Effector memory CD8-positive, alpha-beta T cell (primary cell): ENCODE measurements around the gene GLUD1.
"Not testable (repeated sequence)": the region's sequence is repeated elsewhere in the genome, so short reads cannot be mapped to it uniquely, and the experiment has no call there.

ENCODE experiments used
- ATAC-seq: fragments of 150-1000 bp; cut with Tn5 transposase; replicated peaks from 2 replicates; pipeline ENCODE4 v1.10.0; 2021; ENCODE audit warnings: mild to moderate bottlenecking, moderate library complexity
- DNase-seq, 3 experiments: peaks; one replicate each; pipeline ENCODE4 v3.0.0; 2021
- H3K27ac Mint-ChIP-seq, 2 donors: one replicate each; pipeline ENCODE4 v1.8.0; 2022; ENCODE audit warnings: mild to moderate bottlenecking in 2 of 2, mixed read lengths in 2 of 2, moderate library complexity in 2 of 2
- H3K27me3 Mint-ChIP-seq, 2 donors: one replicate each; pipeline ENCODE4 v1.8.0; 2022; ENCODE audit warnings: mixed read lengths in 2 of 2
- H3K36me3 Mint-ChIP-seq: one replicate; pipeline ENCODE4 v1.8.0; 2022; ENCODE audit warnings: mild to moderate bottlenecking, moderate library complexity, mixed read lengths; ENCODE audit not compliant: insufficient read depth
- H3K4me1 Mint-ChIP-seq, 2 donors: one replicate each; pipeline ENCODE4 v1.8.0; 2022; ENCODE audit warnings: low read depth in 2 of 2, mixed read lengths in 2 of 2
- H3K4me3 Mint-ChIP-seq, 2 donors: one replicate each; pipeline ENCODE4 v1.8.0; 2022; ENCODE audit warnings: mild to moderate bottlenecking in 2 of 2, mixed read lengths in 2 of 2, moderate library complexity in 2 of 2
- H3K9me3 Mint-ChIP-seq, 2 donors: one replicate each; pipeline ENCODE4 v1.8.0; 2022; ENCODE audit warnings: mixed read lengths in 2 of 2
- total RNA-seq, 9 experiments: gene quantifications; one replicate each; lab custom pipeline; 2026; lab: John Stamatoyannopoulos, UW

Gene GLUD1
- 136 to 355 (median 202) reads per million in 9 experiments for total RNA-seq

- H3K27me3 Mint-ChIP-seq, result no peaks in the 10 kb centered on the region
- H3K4me1 Mint-ChIP-seq, result peaks cover 33 to 44% of the 10 kb centered on the region in 2 donors
- peak within 1 kb of the TSS; percentile 92 for H3K4me3 Mint-ChIP-seq
- peak within 1 kb of the TSS; percentile 93 to 95 for H3K27ac Mint-ChIP-seq
- H3K36me3 Mint-ChIP-seq, result peaks cover 50% of the 10 kb centered on the region
- H3K9me3 Mint-ChIP-seq, result no peaks in the 10 kb centered on the region
- ATAC-seq (peak; percentile 58), DNase-seq (peak; percentile 81 to 83 (median 82))
Measured at GRCh38 chr10:87094373-87095235, at the start of gene GLUD1, which contains the start of gene SHLD2. GLUD1 (minus strand) TSS chr10:87094843; CDS start chr10:87094769, 74 bp downstream. SHLD2 (plus strand) TSS chr10:87095206; CDS start chr10:87151355, 56,149 bp downstream.

DNA sequence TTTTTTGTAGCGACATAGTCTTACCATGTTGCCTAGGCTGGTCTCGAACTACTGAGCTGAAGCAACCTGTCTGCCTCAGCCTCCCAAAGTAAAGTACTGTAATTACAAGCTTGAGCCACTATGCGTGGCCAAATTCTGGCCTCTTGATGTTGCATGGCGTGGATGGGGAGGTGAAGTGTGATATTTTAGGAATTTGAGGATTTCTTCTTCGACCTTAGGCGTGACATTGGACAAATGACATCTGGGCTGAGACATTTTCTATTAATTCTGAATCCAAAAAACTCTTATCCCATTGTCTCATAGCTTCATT is 48.4 kb upstream of the GLUD1 start:
- H3K27me3 Mint-ChIP-seq, DNase-seq, ATAC-seq, H3K9me3 Mint-ChIP-seq, H3K36me3 Mint-ChIP-seq, H3K27ac Mint-ChIP-seq, H3K4me3 Mint-ChIP-seq, H3K4me1 Mint-ChIP-seq: not testable (repeated sequence)

- not testable (repeated sequence) for ATAC-seq, H3K27ac Mint-ChIP-seq, H3K27me3 Mint-ChIP-seq, DNase-seq, H3K4me3 Mint-ChIP-seq, H3K9me3 Mint-ChIP-seq, H3K4me1 Mint-ChIP-seq, H3K36me3 Mint-ChIP-seq
Measured at GRCh38 chr10:87142230-87143108, 47.8 kb upstream of the GLUD1 start.

DNA sequence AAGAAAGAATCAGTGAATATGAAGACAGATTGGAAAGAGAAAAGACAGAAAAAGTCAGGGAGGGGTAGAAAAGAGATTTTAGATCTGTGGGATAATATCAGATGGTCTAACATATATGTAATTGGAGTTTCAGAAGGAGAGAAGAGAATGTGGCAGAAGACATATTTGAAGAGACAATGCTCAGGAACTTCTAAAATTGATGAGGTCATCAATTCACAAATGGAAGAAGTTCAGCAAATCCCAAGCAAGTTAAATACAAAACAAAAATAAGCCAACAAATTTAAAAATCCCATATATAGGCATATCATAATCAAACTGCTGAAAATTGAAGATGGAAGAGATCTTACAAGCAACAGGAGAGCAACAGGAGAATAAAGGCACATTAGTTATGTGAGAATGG is 42.8 kb upstream of the GLUD1 start:
- not testable (repeated sequence) for H3K4me3 Mint-ChIP-seq, ATAC-seq, H3K9me3 Mint-ChIP-seq, H3K27ac Mint-ChIP-seq, H3K27me3 Mint-ChIP-seq, DNase-seq, H3K36me3 Mint-ChIP-seq, H3K4me1 Mint-ChIP-seq

- not testable (repeated sequence) for H3K27ac Mint-ChIP-seq, H3K36me3 Mint-ChIP-seq, H3K27me3 Mint-ChIP-seq, H3K4me1 Mint-ChIP-seq, ATAC-seq, DNase-seq, H3K9me3 Mint-ChIP-seq, H3K4me3 Mint-ChIP-seq
Measured at GRCh38 chr10:87134440-87134839, 39.8 kb upstream of the GLUD1 start.

- not testable (repeated sequence) for DNase-seq, H3K27ac Mint-ChIP-seq, H3K4me3 Mint-ChIP-seq, H3K4me1 Mint-ChIP-seq, H3K9me3 Mint-ChIP-seq, H3K36me3 Mint-ChIP-seq, ATAC-seq, H3K27me3 Mint-ChIP-seq
Measured at GRCh38 chr10:87133936-87134335, 39.3 kb upstream of the GLUD1 start.

DNA sequence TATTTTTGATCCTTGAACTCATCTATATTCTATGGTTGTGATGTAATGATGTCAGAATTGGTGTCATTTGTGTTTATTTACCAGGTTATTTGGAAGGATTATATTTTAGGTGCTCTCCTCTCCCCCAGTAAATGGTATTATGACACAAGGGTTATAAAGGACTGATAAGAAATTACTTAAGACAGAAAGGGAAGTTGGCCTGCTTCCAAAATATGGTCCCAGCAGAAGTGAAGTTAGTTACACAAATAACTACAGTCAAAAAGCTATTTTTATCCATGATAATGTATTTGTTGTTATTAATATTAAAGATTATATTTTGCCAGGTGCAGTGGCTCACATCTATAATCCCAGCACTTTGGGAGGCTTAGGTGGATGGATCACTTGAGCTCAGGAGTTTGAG is 37.5 kb upstream of the GLUD1 start:
- not testable (repeated sequence) for H3K27me3 Mint-ChIP-seq, H3K4me3 Mint-ChIP-seq, DNase-seq, H3K4me1 Mint-ChIP-seq, H3K36me3 Mint-ChIP-seq, ATAC-seq, H3K27ac Mint-ChIP-seq, H3K9me3 Mint-ChIP-seq

DNA sequence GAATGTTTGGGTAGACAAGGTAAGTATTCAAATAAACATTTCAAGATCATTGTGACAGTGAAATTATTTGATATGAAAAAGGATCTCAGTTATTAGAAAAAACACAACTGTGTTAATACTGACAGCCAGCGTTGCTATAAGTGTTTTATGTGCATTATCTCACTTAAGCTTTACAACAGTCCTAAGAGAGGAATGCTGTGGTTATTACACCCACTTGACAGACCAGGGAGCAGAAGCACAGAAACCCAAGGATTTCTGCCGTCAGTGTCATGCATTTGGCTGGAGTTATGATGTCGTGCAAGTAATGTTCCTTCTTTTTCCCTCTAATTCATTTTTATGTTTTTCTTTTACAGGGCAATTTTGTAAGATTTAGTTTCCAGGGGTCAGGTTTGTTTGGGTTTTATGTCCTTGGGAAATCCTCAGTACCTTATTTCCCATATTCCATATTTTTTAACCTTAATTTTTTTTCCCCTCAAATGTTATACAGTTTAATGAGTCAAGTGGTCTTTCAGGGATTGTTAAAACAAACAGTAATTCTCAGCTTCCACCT is 33.0 kb upstream of the GLUD1 start:
- not testable (repeated sequence) for ATAC-seq, DNase-seq, H3K27ac Mint-ChIP-seq, H3K9me3 Mint-ChIP-seq, H3K36me3 Mint-ChIP-seq, H3K4me1 Mint-ChIP-seq, H3K27me3 Mint-ChIP-seq, H3K4me3 Mint-ChIP-seq

DNA sequence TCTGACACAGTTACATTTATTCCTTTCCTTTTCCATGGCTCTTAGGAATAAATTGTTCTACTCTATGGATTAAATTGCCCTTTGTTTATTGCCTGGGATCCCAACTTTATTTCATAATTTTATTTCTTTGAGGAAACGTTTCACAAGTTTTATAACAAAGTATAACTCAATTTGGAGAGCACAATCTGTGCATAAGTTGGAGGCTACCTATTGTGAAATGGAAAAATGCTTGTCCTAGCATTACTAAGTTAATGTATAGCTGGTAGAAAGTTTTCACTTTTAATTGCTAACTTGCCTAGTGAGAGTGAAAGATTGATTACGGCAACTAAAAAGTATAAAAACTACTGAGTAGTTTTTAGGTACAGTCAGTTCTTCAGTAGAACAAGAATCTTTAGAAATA is 32.4 kb upstream of the GLUD1 start:
- H3K4me3 Mint-ChIP-seq, H3K27me3 Mint-ChIP-seq, H3K9me3 Mint-ChIP-seq, ATAC-seq, H3K36me3 Mint-ChIP-seq, H3K27ac Mint-ChIP-seq, H3K4me1 Mint-ChIP-seq, DNase-seq: not testable (repeated sequence)

DNA sequence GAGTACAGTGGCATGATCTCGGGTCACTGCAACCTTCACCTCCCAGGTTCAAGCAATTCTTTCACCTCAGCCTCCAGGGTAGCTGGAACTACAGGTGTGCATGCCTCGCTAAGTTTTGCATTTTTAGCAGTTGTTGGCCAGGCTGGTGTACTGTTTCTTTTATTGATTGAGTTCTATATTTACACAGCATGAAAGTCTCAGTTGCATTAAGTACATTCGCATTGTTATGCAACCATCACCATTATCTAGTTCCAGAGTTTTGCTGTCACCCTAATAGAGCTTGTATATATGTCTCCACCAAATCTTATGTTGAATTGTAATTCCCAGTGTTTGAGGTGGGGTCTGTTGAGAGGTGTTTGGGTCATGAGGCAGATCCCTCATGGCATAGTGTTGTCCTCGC is 28.7 kb upstream of the GLUD1 start:
- ATAC-seq, H3K9me3 Mint-ChIP-seq, H3K36me3 Mint-ChIP-seq, DNase-seq, H3K27ac Mint-ChIP-seq, H3K4me1 Mint-ChIP-seq, H3K27me3 Mint-ChIP-seq, H3K4me3 Mint-ChIP-seq: not testable (repeated sequence)

DNA sequence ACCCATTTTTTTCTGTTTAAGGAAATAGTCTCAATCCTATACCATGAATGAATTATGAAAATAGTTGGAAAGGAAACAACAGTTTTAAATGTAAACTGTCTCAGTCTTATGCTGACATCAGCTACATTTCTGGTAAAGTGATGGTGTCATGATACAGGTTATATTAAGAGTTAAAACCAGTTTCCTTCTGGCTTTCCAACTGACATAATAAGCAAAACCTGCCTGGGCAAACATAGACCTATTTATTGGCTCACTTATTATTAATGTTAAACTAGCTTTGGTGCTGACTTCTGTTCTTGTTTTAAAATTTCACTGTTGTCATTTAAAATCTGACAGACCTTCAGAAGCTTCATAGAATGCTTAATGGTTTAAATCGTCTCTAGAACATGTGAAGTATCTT is 24.4 kb upstream of the GLUD1 start:
- ATAC-seq, H3K27ac Mint-ChIP-seq, H3K4me1 Mint-ChIP-seq, H3K9me3 Mint-ChIP-seq, H3K36me3 Mint-ChIP-seq, H3K27me3 Mint-ChIP-seq, DNase-seq, H3K4me3 Mint-ChIP-seq: not testable (repeated sequence)

DNA sequence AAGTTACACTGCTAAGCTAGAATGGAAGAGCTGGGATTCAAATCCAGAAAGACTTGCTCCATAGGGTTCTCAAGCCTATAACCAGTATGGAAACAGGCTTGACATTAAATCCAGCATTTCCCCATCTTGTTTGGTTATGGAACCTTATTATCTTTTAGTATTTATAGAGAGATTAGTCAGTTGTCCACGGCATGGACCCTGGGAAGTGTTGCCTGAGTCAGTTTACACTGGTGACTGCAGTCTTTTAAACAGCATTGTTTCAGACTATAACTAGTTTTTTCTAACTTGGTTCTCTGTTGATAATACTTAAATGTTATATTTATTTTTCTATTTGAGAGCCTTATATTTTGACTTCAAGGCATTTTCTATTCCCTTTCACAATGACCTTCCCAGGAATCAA is 23.5 kb upstream of the GLUD1 start:
- H3K36me3 Mint-ChIP-seq, H3K27ac Mint-ChIP-seq, H3K4me3 Mint-ChIP-seq, H3K27me3 Mint-ChIP-seq, DNase-seq, H3K9me3 Mint-ChIP-seq, ATAC-seq: not testable (repeated sequence)
- H3K4me1 Mint-ChIP-seq, result peaks cover 6 to 13% of the 10 kb centered on the region in 2 donors

GRCh38 chr10:87105446-87106124 is 10.9 kb upstream of the GLUD1 start:
- H3K9me3 Mint-ChIP-seq, result no peaks in the 10 kb centered on the region
- H3K4me3 Mint-ChIP-seq, result no peak overlapping the region
- no peak for DNase-seq
- H3K27ac Mint-ChIP-seq, result no peak overlapping the region
- ATAC-seq, result no peak
- H3K27me3 Mint-ChIP-seq, result no peaks in the 10 kb centered on the region
- peaks cover 61% of the 10 kb centered on the region for H3K36me3 Mint-ChIP-seq
- peaks cover 6 to 20% of the 10 kb centered on the region in 2 donors for H3K4me1 Mint-ChIP-seq
